ENCODE results near the gene HLA-A. TPM values are rescaled to one million over a fixed set of nuclear protein-coding genes. Genes with fewer than 3 reads are reported as not detected.

Gene HLA-A
- total RNA-seq, 4 donors from 2014 or later, result 530 to 1,047 (median 828) TPM

DNA sequence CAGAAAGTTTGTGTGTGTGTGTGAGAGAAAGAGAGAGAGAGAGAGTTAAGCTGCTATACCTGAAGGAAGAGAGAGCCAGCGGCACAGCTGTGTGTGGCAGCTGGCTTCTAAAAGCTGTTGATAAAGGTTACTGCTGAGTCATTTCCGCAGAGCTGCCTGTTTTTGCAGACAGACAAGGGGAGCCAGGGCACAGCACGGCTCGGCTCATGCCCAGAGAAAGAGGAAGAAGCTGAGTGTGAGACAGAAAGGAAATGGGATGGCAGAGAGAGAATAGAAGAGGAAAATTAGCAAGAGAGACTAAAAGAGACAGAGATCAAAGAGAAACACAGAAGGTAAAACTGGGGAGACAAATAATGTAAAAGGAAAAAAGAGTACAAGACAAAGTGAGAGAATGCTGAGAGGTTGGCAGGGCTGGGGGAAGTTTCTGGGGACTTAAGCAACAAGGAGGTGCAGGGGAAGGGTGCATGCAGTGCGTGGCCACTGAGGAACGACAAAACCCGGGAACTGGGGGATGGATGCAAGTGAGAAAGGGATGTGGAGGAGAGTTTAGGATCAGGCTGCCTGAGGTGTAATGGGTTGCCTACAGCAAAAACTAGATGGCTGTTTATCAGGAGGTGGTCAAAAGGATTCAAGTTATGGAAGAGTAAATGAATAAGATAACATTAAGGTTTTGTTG, 22.7 kb downstream of the HLA-A start:
- 2 to 3% methylated on average over 7 of the region's 7 CpGs for WGBS, 2 donors
- peak; percentile 84 to 92 for DNase-seq (ENCODE audit: low spot score in 2 of 2)
- TF ChIP-seq, protein P1, sequence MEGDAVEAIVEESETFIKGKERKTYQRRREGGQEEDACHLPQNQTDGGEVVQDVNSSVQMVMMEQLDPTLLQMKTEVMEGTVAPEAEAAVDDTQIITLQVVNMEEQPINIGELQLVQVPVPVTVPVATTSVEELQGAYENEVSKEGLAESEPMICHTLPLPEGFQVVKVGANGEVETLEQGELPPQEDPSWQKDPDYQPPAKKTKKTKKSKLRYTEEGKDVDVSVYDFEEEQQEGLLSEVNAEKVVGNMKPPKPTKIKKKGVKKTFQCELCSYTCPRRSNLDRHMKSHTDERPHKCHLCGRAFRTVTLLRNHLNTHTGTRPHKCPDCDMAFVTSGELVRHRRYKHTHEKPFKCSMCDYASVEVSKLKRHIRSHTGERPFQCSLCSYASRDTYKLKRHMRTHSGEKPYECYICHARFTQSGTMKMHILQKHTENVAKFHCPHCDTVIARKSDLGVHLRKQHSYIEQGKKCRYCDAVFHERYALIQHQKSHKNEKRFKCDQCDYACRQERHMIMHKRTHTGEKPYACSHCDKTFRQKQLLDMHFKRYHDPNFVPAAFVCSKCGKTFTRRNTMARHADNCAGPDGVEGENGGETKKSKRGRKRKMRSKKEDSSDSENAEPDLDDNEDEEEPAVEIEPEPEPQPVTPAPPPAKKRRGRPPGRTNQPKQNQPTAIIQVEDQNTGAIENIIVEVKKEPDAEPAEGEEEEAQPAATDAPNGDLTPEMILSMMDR (IDR thresholded peaks at IDR 0.05), result peak in 1 of 3 donors; percentile 24
- TF ChIP-seq POLR2A (IDR thresholded peaks at IDR 0.05), result no peak
- peak overlapping the region; percentile 12 for H3K4me3 ChIP-seq (ENCODE audit: low read depth, poor library complexity, severe bottlenecking)
- intact Hi-C loops (cut with DNase I; ENCODE audit: low total_unique reads), result no loop called here

DNA sequence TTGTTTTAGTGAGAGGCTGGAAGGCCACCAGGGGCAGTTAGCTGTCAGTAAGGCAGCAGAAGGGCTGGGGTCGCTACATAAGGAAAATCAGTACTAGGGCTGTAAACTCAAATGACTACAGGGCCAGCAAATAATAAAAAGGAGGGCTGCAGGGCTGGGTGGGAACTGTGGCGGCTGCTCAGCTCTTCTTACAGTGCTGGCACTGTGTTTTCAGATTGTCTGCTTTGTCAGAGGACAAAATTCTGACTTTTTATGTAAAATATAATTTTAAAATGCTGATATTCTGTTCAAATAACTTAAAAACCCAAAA, 23.2 kb downstream of the HLA-A start:
- TF ChIP-seq POLR2A (IDR thresholded peaks at IDR 0.05), result no peak
- TF ChIP-seq, protein P1 (IDR thresholded peaks at IDR 0.05), result no peak
- no peak overlapping the region for H3K4me3 ChIP-seq (ENCODE audit: low read depth, poor library complexity, severe bottlenecking)
- no peak for DNase-seq (ENCODE audit: low spot score in 2 of 2)
- 8 to 13% methylated on average over 2 of the region's 2 CpGs for WGBS, 2 donors
- intact Hi-C loops (cut with DNase I; ENCODE audit: low total_unique reads), result no loop called here

DNA sequence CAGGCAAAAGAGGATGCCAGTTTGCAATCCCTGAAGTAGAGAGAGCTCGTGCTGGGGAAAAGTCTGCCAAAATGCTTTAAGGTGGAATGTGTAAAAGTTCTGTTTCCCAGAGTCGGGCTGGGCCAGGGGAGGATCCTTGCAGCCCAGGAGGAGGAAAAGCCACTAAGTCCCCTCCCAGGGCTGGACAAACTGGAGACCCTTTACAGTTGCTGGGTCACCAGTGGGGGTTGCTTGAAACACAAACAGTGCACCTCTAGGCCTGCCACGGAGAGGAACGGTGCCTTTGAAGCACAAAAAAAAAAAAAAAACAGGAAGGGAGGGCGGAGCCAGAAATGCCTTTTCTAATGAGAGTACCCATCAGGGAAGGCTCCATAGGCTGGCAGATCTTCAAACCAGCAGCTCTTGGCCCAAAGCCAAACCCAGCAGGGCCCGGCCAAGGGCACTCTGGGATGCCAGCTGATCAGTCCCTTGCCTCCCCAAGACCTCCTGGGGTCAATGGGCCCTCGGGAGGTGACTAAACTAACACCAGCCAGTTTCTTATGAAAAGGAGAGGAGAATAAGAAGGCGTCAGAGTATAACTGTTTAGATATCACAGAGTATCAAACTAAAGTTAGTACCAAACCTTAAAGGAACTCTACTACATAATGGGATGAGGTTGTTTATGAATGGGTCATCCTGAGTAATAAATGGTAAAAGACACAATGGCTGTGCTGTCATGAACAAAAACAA, 23.7 kb downstream of the HLA-A start:
- no peak for TF ChIP-seq POLR2A (IDR thresholded peaks at IDR 0.05)
- TF ChIP-seq, protein P1 (IDR thresholded peaks at IDR 0.05), result no peak
- intact Hi-C loops (cut with DNase I; ENCODE audit: low total_unique reads), result no loop called here
- 6 to 9% methylated on average over 8 of the region's 8 CpGs for WGBS, 2 donors
- peak; percentile 81 to 95 for DNase-seq (ENCODE audit: low spot score in 2 of 2)
- H3K4me3 ChIP-seq (ENCODE audit: low read depth, poor library complexity, severe bottlenecking), result no peak overlapping the region

DNA sequence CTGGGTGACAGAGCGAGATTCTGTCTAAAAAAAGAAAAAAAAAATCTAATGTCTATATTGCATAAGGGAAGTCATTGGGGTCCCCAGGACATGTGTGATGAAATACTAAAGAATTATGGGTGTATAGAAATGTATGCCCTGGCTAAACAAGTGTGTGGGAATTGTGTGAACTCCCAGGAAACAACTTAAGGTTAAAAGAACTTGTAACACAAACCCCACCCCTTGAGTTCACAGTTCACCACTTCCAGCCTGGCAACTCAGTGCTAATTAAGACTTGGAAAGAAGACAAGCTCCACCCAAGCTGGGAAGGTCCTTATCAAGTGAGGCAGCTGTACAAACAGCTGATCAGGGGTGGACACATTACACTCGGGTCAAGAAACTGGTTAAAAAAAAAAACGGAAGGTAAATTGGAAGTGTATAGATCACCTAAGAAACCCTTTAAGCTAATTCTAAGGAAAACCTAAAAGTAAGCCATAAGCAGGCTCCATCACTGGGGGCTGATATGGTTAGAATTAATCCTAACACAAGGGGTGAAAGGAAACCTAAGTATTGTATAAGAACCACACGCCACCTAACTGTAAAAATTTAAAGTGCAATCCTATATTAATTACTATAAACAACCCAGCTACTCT, 25.2 kb downstream of the HLA-A start:
- 35 to 41% methylated on average over 4 of the region's 4 CpGs for WGBS, 2 donors
- peak in 1 of 2 donors; percentile 48 for DNase-seq (ENCODE audit: low spot score in 2 of 2)
- intact Hi-C loops (cut with DNase I; ENCODE audit: low total_unique reads), result no loop called here
- TF ChIP-seq, protein P1 (IDR thresholded peaks at IDR 0.05), result no peak
- no peak for TF ChIP-seq POLR2A (IDR thresholded peaks at IDR 0.05)
- H3K4me3 ChIP-seq (ENCODE audit: low read depth, poor library complexity, severe bottlenecking), result no peak overlapping the region

DNA sequence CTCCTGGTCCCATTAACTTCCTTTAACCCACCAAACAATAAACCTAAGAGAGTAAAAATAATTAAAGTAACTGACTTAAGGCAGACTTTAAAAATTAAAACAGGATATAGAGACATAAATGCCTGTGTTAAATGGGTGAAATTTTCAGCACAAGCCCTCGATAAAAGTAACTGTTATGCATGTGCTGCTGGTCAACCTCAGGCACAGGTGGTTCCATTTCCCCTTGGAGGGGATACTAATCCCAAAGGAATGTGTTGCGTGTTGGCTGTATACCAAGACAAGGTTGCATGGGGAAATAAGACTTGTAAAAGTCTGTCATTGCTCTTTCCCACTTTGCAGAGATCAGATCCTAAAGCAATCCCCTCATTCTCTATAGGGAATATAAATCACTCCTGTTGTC, 25.8 kb downstream of the HLA-A start:
- 32 to 46% methylated on average over 2 of the region's 2 CpGs for WGBS, 2 donors
- intact Hi-C loops (cut with DNase I; ENCODE audit: low total_unique reads), result no loop called here
- TF ChIP-seq, protein P1 (IDR thresholded peaks at IDR 0.05), result no peak
- no peak for TF ChIP-seq POLR2A (IDR thresholded peaks at IDR 0.05)
- DNase-seq (ENCODE audit: low spot score in 2 of 2), result peak in 1 of 2 donors; percentile 31
- no peak overlapping the region for H3K4me3 ChIP-seq (ENCODE audit: low read depth, poor library complexity, severe bottlenecking)

All from lower leg skin (tissue), 4 donors.